K562 (cell line): Measurements from ENCODE around the gene HNRNPDL. TPM values are rescaled to one million over a fixed set of nuclear protein-coding genes. Genes with fewer than 3 reads are reported as not detected.

Experiments
- ATAC-seq: fragments of 200-7000 bp; cut with Tn5 transposase; 3 replicates; pipeline ENCODE4 v1.9.1; 2020; ENCODE audit warnings: moderate library complexity
- BruUV-seq: library from RNA; stranded (reverse); fragments of 400-500 nt; replicated peaks from 2 replicates; lab custom pipeline; 2021; lab: Mats Ljungman, UMichigan
- CTCF ChIA-PET: fragments of 300-600 bp; formaldehyde crosslinking; extraction: SDS; loops from one replicate; lab custom pipeline; 2021; ENCODE audit warnings: low intra/inter-chr PET ratio; lab: Yijun Ruan, JAX
- POLR2A ChIA-PET: fragments of 300-600, 350-650 bp; sonication (Branson Sonifier 250); formaldehyde crosslinking; extraction: SDS; loops from one replicate; lab custom pipeline; 2021; ENCODE audit warnings: antibody characterized with exemption, inconsistent platforms; lab: Yijun Ruan, JAX
- DNase-seq, 4 experiments: peaks; one replicate each; pipeline versions ENCODE4 v3.0.0 to v3.0.0-alpha.2; 2011 to 2018; ENCODE audit warnings: low spot score in 3 of 4, mixed read lengths in 3 of 4; ENCODE audit errors: extremely low read depth in 1 of 4
- FAIRE-seq: peaks from 2 replicates; lab custom pipeline; 2011; peaks lifted over from hg19 to GRCh38; lab: Jason Lieb, UNC
- H2AFZ ChIP-seq: 2 replicates; pipeline ENCODE4 v1.6.0; 2011; ENCODE audit warnings: low read depth, low read length, control low read depth, inconsistent platforms
- H3K27ac ChIP-seq: fragments of 200-600 bp; 3 replicates; pipeline ENCODE4 v1.8.0; 2011; ENCODE audit warnings: low read depth, mild to moderate bottlenecking, control low read depth, inconsistent platforms, low read length, moderate library complexity, mixed read lengths; ENCODE audit errors: extremely low read depth
- H3K27me3 ChIP-seq, 2 experiments: fragments of 300-600 bp in 1 of 2; 2 replicates in 1 of 2; 3 replicates in 1 of 2; pipeline versions ENCODE4 v1.6.0 to v1.8.0; 2011; ENCODE audit warnings: inconsistent platforms in 2 of 2, low read length in 2 of 2, mild to moderate bottlenecking in 1 of 2, mixed read lengths in 1 of 2, moderate library complexity in 1 of 2; ENCODE audit not compliant: control insufficient read depth in 2 of 2, insufficient read depth in 2 of 2
- H3K36me3 ChIP-seq: fragments of 300-600 bp; 3 replicates; pipeline ENCODE4 v1.8.0; 2011; ENCODE audit warnings: mild to moderate bottlenecking, low read length, inconsistent platforms; ENCODE audit not compliant: control insufficient read depth, insufficient read depth
- H3K4me1 ChIP-seq, 2 experiments: fragments of 200-600 bp in 1 of 2; replicated peaks in 1 of 2; 2 replicates in 1 of 2; 3 replicates in 1 of 2; pipeline versions ENCODE4 v1.5.1 to v1.8.0; 2011; ENCODE audit warnings: inconsistent platforms in 2 of 2, low read length in 2 of 2, mild to moderate bottlenecking in 1 of 2, mixed read lengths in 1 of 2, moderate library complexity in 1 of 2; ENCODE audit not compliant: control insufficient read depth in 2 of 2, insufficient read depth in 2 of 2
- H3K4me2 ChIP-seq: 2 replicates; pipeline ENCODE4 v1.6.1; 2011; ENCODE audit warnings: low read length, control low read depth, inconsistent platforms, mixed read lengths; ENCODE audit not compliant: insufficient read depth
- H3K4me3 ChIP-seq: fragments of 200-600 bp; sonication (generic), shearing (Covaris generic); 2 replicates; pipeline ENCODE4 v1.5.1; 2016; ENCODE audit warnings: control low read depth, inconsistent platforms
- H3K79me2 ChIP-seq: fragments of 200-600 bp; 3 replicates; pipeline ENCODE4 v1.8.0; 2011; ENCODE audit warnings: low read length, inconsistent platforms; ENCODE audit not compliant: control insufficient read depth, insufficient read depth
- H3K9ac ChIP-seq, 2 experiments: 2 replicates each; pipeline versions ENCODE4 v1.6.0 to v1.6.1; 2011; ENCODE audit warnings: low read depth in 2 of 2, low read length in 2 of 2, control low read depth in 1 of 2, inconsistent platforms in 1 of 2, mild to moderate bottlenecking in 1 of 2, mixed read lengths in 1 of 2; ENCODE audit not compliant: insufficient read depth in 1 of 2
- H3K9me1 ChIP-seq: one replicate; pipeline ENCODE4 v1.6.0; 2011; ENCODE audit warnings: inconsistent platforms, mild to moderate bottlenecking, low read length, moderate library complexity; ENCODE audit not compliant: control insufficient read depth, insufficient read depth
- H3K9me3 ChIP-seq: replicated peaks from 2 replicates; pipeline ENCODE4 v1.5.1; 2011; ENCODE audit warnings: low read depth, low read length, inconsistent platforms; ENCODE audit not compliant: control insufficient read depth, insufficient read depth
- H4K20me1 ChIP-seq: replicated peaks from 2 replicates; pipeline ENCODE4 v1.6.1; 2011; ENCODE audit warnings: low read length, inconsistent platforms, mixed read lengths; ENCODE audit not compliant: control insufficient read depth, insufficient read depth
- ARID2 ChIP-seq: fragments of 450-650 bp; IDR thresholded peaks from 2 replicates; pipeline ENCODE4 v1.6.1; 2017; ENCODE audit warnings: antibody characterized with exemption, mild to moderate bottlenecking
- ASH1L ChIP-seq: fragments of 450-650 bp; IDR thresholded peaks from 2 replicates; pipeline ENCODE4 v1.6.1; 2018; ENCODE audit warnings: borderline replicate concordance, mild to moderate bottlenecking, low read depth; ENCODE audit not compliant: partially characterized antibody
- CBX3 ChIP-seq, 2 experiments: IDR thresholded peaks; 1 replicate in 1 of 2; 2 replicates in 1 of 2; pipeline ENCODE4 v1.6.1; 2012; ENCODE audit warnings: inconsistent platforms in 2 of 2, low read length in 2 of 2, borderline replicate concordance in 1 of 2, control low read depth in 1 of 2
- CSDE1 ChIP-seq, 2 experiments: fragments of 450-650 bp; IDR thresholded peaks; 2 replicates each; pipeline ENCODE4 v1.6.1; 2016; ENCODE audit warnings: mild to moderate bottlenecking in 1 of 2
- FOXA3 ChIP-seq, 2 experiments: fragments of 450-650 bp in 1 of 2; sonication (generic) in 1 of 2; formaldehyde crosslinking; IDR thresholded peaks in 1 of 2; conservative IDR thresholded peaks in 1 of 2; 2 replicates each; pipeline versions ENCODE4 v1.4.0 to v1.8.0; 2020 to 2022; ENCODE audit warnings: mild to moderate bottlenecking in 2 of 2, missing genetic modification reagents in 1 of 2
- JUN ChIP-seq, 2 experiments: sonication (generic) in 1 of 2; formaldehyde crosslinking in 1 of 2; IDR thresholded peaks; 2 replicates each; pipeline versions ENCODE4 v1.6.1 to v1.8.0; 2012 to 2022; ENCODE audit warnings: borderline replicate concordance in 2 of 2, mild to moderate bottlenecking in 2 of 2, improper control_type of control experiment in 1 of 2, low read depth in 1 of 2, low read length in 1 of 2, missing genetic modification reagents in 1 of 2
- OTX1 ChIP-seq: fragments of 450-650 bp; formaldehyde crosslinking; IDR thresholded peaks from 2 replicates; pipeline ENCODE4 v1.4.0; 2022; ENCODE audit warnings: mild to moderate bottlenecking
- SIN3B ChIP-seq: fragments of 450-650 bp; IDR thresholded peaks from 2 replicates; pipeline ENCODE4 v1.6.1; 2017; ENCODE audit warnings: low read depth, mild to moderate bottlenecking, moderate library complexity
- STAT5A ChIP-seq: IDR thresholded peaks from 2 replicates; pipeline ENCODE4 v1.6.1; 2012; ENCODE audit warnings: low read length, inconsistent platforms, borderline replicate concordance
- TBP ChIP-seq: optimal IDR thresholded peaks from 2 replicates; pipeline ENCODE3; 2011; ENCODE audit warnings: low read depth, low read length, improper control_type of control experiment
- VEZF1 ChIP-seq: fragments of 200-800 bp; sonication (Bioruptor generic); IDR thresholded peaks from 2 replicates; pipeline ENCODE4 v1.6.1; 2017; ENCODE audit warnings: missing genetic modification characterization, missing compliant biosample characterization
- ZBTB49 ChIP-seq: sonication (generic); formaldehyde crosslinking; IDR thresholded peaks from 2 replicates; pipeline ENCODE4 v1.8.0; 2022; ENCODE audit warnings: missing genetic modification reagents, mild to moderate bottlenecking, borderline replicate concordance
- WGBS: fragments of 100-300 bp; shearing (Covaris generic); methylation state at CpG from one replicate; pipeline ENCODE4 v1.1.6; 2016; ENCODE audit warnings: low coverage, mixed read lengths; ENCODE audit not compliant: insufficient coverage; ENCODE audit errors: missing lambda C conversion rate; 5-methylcytosine and 5-hydroxymethylcytosine counted together
- in situ Hi-C: fragments of 300-500 bp; cut with MboI; formaldehyde crosslinking; loops from 4 replicates; pipeline ENCODE4 v1.15.0; 2018; ENCODE audit warnings: inconsistent platforms, mixed read lengths
- intact Hi-C: fragments of 100-400 bp; cut with micrococcal nuclease; formaldehyde crosslinking; loops from 2 replicates; pipeline ENCODE4 v1.14.2; 2022
- polyA plus RNA-seq, 8 experiments: library from polyadenylated mRNA; depleted of rRNA in 4 of 8; stranded (reverse) in 5 of 8; unstranded in 3 of 8; fragments of >200 nt; fragmentation: Nextera tagmentation in 2 of 8; fragmentation: Illumina TruSeq in 1 of 8; extraction: Ambion mirVana in 2 of 8; extraction: Trizol in 1 of 8; gene quantifications; 2 replicates each; pipeline versions ENCODE4 v1.2.1 to v1.2.3, GENCODE V29; 2011 to 2014; ENCODE audit warnings: inconsistent platforms in 1 of 8, missing spikeins in 1 of 8
- total RNA-seq, 7 experiments: library from RNA; depleted of rRNA in 6 of 7; stranded (reverse); fragments of >200 nt in 6 of 7; fragmentation: Illumina TruSeq in 2 of 7; extraction: Trizol in 2 of 7; gene quantifications; 2 replicates each; pipeline versions ENCODE4 v1.2.1 to v1.2.3, GENCODE V29; 2011 to 2021; ENCODE audit warnings: low replicate concordance in 1 of 7
- TF ChIP-seq, protein P1 (sequence below): fragments of 250-450 bp; sonication (Bioruptor Pico); IDR thresholded peaks from 2 replicates; pipeline ENCODE4 v1.8.0; 2022; ENCODE audit warnings: moderate library complexity, mild to moderate bottlenecking, inconsistent platforms
- TF ChIP-seq, protein P2 (sequence below): fragments of 450-650 bp; IDR thresholded peaks from 2 replicates; pipeline ENCODE4 v1.6.1; 2016; ENCODE audit warnings: low read depth, mild to moderate bottlenecking, moderate library complexity

The HNRNPDL gene
- total and polyA plus RNA-seq, 9 of the 15 experiments (the other 6 are each of a cell fraction or from before 2014, with no cell fraction given), result 243 to 652 (median 351) TPM

- peak within 1 kb of the TSS; percentile 94 for H3K4me3 ChIP-seq
- ChIA-PET POLR2A (interaction anchor here (0.5 to 1.5 kb wide), 14 partner anchors 9 to 58 kb away, joined by 3 to 19 read pairs (median 4); no protein-coding TSS in a partner anchor), CTCF (interaction anchor here (2.5 kb wide), 1 partner anchor 55 kb away, joined by 7 read pairs; no protein-coding TSS in a partner anchor)
- peaks cover 72% of the 10 kb centered on the region for H3K79me2 ChIP-seq
- ATAC-seq (peak; percentile 85), FAIRE-seq (peak; percentile 100), DNase-seq (peak; percentile 88 to 99 (median 92))
- peak within 1 kb of the TSS; percentile 100 for H3K27ac ChIP-seq
- under 1% methylated on average over 66 of the region's 83 CpGs for WGBS
- H3K4me1 ChIP-seq, result peaks cover 8 to 9% of the 10 kb centered on the region in 2 experiments; a peak in 4 of 5 replicates
- peaks cover 40% of the 10 kb centered on the region for H4K20me1 ChIP-seq
- H3K36me3 ChIP-seq, result peaks cover 42% of the 10 kb centered on the region
- intact Hi-C loops, result loop anchor here (1.0 to 10.0 kb wide), 3 partner anchors 55 to 641 kb away; partner anchors contain the start of genes LIN54 and THAP9
- in situ Hi-C loops, result no loop called here
- no TSS peak for BruUV-seq
- peak within 1 kb of the TSS; percentile 86 for H3K4me2 ChIP-seq
- H3K9me3 ChIP-seq, result no peaks in the 10 kb centered on the region
- peak within 1 kb of the TSS; percentile 98 to 99 for H3K9ac ChIP-seq
- no peaks in the 10 kb centered on the region for H3K27me3 ChIP-seq
- H3K9me1 ChIP-seq, result no peaks in the 10 kb centered on the region
- H2AFZ ChIP-seq, result peak within 1 kb of the TSS; percentile 86
- peak in 1 of 2 experiments; percentile 51; a peak in 1 of 3 replicates for TF ChIP-seq CBX3 (IDR thresholded peaks at IDR 0.05; ENCODE audit: borderline replicate concordance in 1 of 2, low read length in 2 of 2)
- peak; percentile 98 for TF ChIP-seq VEZF1 (CRISPR knock-in tag)
- TF ChIP-seq, protein P1, sequence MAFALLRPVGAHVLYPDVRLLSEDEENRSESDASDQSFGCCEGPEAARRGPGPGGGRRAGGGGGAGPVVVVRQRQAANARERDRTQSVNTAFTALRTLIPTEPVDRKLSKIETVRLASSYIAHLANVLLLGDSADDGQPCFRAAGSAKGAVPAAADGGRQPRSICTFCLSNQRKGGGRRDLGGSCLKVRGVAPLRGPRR (CRISPR knock-in tag), result peak; percentile 58; the same call in 1 of the 2 replicates
- TF ChIP-seq CSDE1 (IDR thresholded peaks at IDR 0.05), result peak in 1 of 2 experiments; percentile 84; a peak in 1 of 4 replicates
- TF ChIP-seq STAT5A, result peak; percentile 31; the same call in 1 of the 2 replicates
- 0 out of 2 replicates have a peak, but pooled peaks have one; percentile 41 for TF ChIP-seq OTX1
- 0 out of 2 replicates have a peak, but pooled peaks have one; percentile 4 for TF ChIP-seq JUN (IDR thresholded peaks at IDR 0.05; ENCODE audit: borderline replicate concordance, low read depth, low read length)
- no peak for TF ChIP-seq JUN (CRISPR knock-in tag; IDR thresholded peaks at IDR 0.05; ENCODE audit: borderline replicate concordance)
- TF ChIP-seq, protein P2, sequence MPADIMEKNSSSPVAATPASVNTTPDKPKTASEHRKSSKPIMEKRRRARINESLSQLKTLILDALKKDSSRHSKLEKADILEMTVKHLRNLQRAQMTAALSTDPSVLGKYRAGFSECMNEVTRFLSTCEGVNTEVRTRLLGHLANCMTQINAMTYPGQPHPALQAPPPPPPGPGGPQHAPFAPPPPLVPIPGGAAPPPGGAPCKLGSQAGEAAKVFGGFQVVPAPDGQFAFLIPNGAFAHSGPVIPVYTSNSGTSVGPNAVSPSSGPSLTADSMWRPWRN, result peak; percentile 29
- no peak for TF ChIP-seq ASH1L
- 0 out of 2 replicates have a peak, but pooled peaks have one; percentile 62 for TF ChIP-seq SIN3B
- peak; percentile 85 for TF ChIP-seq TBP
- TF ChIP-seq ARID2, result no peak
- no peak for TF ChIP-seq FOXA3 (CRISPR knock-in tag; conservative IDR thresholded peaks at IDR 0.05 in 1 of 2, IDR thresholded peaks at IDR 0.05 in 1 of 2)
- TF ChIP-seq ZBTB49 (CRISPR knock-in tag), result 0 out of 2 replicates have a peak, but pooled peaks have one; percentile 52
These were observed 56.2 kb downstream of the HNRNPDL start, which contains the start of gene HNRNPD for GRCh38 chr4:82373816-82374625. Gene HNRNPD (minus strand): TSS chr4:82373991. CDS start chr4:82373678, 313 bp downstream.
